HuH-7 (cell line): ENCODE data around the gene LRRC28.
A peak's percentile ranks its signal among the peaks of the same experiment; 100 is the strongest.

Source experiments
- DNase-seq: peaks from one replicate; pipeline ENCODE4 v3.0.0; 2011; ENCODE audit warnings: low spot score

Gene LRRC28

DNA sequence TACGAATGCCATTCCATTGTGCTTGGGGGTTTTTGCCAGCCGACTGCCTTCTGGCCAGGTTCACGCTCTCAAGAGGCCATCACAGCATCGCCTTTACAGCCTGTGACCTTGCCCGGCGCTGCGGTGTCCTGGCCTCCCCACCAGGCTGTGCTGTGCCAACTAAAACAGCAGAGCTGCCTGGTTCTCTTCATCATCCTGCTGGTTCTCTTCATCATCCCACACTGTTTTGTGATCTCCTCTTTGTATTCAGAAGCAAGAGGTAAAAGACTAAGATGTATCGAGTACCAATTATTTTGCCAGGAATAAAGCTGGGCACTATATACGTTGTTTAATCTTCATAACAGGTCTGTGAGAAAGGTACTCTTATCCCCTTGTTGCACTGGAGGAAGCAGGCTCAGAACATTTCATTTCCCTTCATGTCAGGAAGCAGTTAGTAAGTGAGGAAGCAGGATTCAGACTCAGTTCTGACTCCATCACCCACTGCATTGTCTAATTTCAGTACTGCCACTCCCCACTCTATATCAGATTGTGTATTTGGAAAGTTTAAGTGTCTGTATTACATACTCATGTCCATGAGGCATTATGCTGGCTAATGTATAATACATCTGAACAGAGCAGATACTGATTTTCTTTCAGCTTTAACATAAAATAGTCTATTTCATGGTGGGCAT, 92.7 kb downstream of the LRRC28 start:
- DNase-seq: peak; percentile 20

DNA sequence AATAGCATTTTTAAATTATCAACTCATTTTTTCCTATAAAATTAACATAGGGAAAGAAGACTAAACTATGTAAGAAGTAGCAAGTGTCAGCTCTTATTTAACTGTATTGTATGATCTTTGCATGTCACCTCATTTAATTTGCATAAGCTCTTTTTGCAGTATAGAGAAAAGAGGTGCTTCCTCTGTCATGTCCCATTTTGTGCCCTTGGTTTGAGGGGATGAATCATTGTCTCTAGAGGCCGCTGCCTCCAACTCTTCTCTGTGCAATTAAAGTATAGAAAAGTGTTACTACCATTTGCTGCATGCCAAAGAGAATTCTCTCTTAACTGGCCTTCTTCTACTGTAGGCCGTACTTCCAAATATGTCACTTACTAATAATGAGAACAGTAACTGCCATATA, 93.4 kb downstream of the LRRC28 start:
- DNase-seq: no peak

DNA sequence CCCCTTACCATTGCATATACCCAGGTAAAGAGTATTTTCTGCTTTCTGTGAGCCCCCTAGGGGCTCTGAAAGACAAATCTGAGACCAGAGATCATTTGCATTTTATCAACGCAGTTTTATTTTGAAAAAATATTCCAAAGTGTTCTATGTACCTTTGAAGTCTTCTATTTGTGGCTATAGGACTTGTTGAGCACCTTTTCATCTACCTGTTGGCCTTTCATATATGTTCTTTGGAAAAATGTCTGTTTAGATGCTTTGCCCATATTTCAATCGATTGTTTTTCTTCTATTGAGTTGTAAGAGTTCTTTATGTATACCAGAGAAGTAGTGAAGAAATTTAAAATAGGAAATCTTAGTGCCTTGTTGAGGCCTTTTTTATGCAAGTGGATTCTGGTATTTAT, 94.0 kb downstream of the LRRC28 start:
- DNase-seq: no peak

DNA sequence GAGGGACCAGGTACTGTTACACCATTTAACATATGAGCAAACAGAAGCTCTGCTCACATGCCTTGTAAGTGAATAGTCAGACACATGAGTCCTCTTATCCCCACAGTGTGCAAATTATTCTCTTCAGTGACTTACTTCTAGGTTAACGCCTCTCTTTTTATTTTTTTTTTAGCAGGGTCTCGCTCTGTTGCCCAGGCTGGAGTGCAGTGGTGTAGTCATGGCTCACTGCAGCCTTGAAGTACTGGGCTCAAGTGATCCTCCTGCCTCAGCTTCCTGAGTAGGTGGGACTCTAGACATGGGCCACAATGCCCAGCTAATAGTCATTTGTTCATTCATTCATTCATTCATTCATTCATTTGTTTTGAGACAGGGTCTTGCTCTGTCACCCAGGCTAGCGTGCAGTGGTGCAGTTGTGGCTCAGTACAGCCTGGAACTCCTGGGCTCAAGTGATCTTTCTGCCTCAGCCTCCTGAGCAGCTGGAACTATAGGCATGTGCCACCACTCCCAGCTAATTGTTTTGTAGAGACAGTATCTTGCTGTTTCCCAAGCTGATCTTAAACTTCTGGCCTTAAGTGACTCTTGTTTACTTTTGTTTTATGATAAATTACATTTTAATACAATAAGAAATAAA, 94.7 kb downstream of the LRRC28 start:
- DNase-seq: no peak

DNA sequence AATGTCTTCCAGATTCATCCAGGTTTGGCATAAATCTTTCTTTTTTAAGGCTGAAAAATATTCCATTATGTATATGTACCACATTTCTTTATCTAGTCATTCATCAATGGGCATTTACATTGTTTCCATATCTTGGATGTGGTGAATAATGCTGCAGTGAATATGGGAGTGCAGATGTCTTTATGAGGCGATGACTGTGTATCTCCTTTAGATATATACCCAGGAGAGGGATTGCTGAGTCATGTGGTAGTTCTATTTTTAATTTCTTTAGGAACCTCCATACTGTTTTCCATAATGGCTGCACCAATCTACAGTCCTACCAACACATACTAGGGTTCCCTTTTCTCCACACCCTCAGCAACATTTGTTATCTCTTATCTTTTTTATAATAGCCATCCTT, 96.3 kb downstream of the LRRC28 start:
- DNase-seq: no peak

DNA sequence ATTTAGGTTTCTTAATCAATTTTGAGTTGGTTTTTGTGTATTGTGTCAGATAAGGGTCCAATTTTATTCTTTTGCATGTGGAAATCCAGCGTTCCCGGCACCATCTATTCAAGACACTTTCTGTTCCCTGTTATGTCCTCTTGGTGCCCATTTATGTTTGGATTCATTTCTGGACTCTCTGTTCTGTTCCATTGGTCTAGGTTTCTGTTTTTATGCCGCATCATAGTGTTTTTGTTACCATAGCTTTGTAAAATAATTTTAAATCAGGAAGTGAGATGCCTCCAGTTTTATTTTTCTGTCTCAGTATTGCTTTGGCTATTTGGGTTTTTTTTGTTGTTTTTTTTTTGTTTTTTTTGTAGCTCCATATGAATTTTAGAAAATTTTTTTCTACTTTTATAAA, 97.1 kb downstream of the LRRC28 start:
- no peak for DNase-seq

DNA sequence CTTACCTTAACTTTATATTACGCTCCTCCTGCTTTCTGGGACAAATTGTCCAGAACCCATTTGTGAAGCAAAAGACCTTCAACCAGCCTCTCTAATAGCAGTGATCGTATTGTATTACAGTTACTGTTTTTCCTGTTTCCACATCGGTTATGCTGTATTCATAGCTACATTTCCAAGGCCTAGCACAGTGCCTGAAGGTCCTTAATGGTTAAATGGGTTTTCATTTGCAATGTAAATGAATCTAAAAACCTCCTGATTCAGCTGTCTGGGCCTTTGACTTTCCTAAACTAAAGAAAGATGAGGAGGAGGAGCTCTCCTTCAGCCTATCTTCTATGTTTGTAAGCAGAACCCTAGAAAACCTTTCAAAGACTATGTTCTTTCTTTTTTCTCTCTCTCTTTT, 99.1 kb downstream of the LRRC28 start:
- DNase-seq: no peak

DNA sequence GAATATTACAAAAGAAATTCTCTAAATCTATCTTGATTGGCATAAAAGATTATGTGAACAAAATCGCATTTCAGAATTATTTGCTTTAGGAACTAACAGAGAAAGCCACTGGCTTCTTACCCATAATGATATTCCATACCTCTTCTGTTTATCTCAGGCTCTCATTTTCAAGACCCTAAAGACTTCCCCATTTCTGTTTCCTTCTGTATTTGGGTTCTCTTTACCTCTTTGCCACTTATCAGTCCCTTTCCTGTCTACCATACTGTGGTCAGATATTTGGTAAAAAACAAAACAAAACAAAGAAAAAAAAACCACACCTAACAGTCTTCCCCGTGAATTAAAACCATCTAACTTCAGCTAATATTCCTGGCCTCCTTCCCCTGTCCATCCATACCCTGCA, 108.5 kb downstream of the LRRC28 start:
- DNase-seq: no peak

DNA sequence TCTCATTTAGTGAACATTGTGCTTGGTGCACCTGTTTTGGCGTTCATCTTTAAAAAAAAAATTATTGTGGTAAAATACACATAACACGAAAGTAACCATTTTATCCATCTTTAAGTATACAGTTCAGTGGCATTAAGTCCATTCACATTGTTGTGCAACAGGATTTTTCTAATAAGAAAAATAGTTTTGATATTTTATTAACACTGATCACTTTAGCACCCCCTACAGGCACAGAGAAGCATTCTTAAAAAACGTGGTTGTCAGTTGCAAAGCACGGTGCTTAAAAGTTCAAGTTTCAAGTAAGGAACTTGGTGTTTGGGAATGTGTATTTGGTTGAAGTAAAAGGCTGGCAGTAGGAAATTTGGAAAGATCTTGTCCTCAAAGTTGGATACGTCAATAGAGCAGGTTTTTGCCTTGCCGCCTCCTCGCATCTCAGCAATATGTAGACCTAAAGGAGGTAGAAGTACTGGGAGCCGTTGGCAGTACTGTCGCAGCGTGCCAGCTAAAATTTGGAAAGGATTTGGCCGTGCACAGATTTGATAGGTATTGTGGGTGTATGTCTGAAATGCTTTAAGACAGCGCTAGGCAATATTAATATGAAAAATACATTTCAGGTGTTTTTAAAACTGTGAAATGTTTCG, 110.4 kb downstream of the LRRC28 start:
- DNase-seq: no peak

DNA sequence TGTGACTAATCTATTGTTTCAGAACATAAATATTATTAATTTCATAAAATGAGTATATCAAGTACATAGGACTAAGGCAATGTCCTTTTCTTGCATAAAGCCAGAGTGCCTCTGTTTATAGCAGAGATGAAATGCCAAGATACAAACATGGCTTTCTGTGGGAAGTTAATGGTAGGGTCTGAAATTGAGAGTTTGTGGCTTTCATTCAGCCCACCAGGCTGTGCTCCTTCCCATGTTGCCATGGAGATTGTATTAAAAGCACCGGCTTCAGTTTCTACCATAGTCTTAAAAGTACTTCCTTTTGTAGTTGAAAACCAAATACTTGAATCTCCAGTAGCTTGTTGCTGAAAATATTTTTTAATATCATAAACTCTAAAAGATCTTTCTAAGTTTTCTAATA, 114.0 kb downstream of the LRRC28 start:
- DNase-seq: no peak

DNA sequence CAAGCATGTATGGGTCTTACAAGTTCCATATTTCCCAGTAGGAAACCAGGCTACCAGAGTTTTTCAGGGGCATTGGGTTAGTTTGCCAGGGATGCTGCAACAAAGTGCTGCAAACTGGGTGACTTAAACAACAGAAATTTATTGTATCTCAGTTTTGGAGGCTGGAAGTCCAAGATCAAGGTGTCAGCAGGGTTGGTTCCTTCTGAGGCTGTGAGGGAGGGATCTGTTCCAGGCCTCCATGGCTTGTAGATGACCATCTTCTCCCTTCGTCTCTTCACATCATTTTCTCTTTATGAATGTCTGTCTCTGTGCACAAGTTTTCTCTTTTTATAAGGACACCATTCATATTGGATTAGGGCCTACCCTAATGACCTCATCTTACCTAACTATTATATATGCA, 114.7 kb downstream of the LRRC28 start:
- no peak for DNase-seq

DNA sequence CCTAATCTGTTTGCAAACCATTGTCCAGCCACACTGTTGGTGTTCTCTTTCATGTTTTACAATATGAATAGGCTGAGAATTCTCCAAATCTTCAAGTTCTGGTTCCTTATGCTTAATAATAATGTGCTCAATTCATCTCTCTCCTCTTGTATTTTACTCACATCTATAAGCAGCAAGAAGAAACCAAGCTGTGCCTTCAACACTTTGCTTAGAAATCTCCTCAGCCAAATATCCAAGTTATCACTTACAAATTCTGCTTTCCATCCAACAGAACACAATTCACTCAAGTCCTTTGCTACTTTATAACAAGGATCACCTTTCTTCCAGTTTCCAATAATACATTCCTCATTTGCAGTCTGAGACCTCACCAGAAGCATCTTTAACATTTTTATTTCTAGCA, 117.5 kb downstream of the LRRC28 start:
- DNase-seq: no peak

DNA sequence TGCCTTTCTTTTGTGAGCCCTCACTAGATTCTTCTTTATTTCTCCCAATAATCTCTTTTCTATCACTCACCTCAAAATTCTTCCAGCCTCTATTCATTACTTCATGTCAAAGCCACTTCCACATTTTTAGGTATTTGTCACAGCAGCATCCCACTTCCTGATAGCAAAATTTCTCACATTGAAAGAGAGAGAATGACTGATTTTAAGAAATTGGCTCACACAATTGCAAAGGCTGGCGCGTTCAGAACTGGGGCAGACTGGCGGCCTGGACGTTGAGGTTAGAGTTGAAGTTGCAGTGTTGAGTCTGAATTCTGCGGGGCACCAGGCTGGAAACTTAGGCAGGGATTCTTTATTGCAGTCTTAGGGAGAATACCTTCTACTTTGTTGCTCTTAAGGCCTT, 117.9 kb downstream of the LRRC28 start:
- no peak for DNase-seq

DNA sequence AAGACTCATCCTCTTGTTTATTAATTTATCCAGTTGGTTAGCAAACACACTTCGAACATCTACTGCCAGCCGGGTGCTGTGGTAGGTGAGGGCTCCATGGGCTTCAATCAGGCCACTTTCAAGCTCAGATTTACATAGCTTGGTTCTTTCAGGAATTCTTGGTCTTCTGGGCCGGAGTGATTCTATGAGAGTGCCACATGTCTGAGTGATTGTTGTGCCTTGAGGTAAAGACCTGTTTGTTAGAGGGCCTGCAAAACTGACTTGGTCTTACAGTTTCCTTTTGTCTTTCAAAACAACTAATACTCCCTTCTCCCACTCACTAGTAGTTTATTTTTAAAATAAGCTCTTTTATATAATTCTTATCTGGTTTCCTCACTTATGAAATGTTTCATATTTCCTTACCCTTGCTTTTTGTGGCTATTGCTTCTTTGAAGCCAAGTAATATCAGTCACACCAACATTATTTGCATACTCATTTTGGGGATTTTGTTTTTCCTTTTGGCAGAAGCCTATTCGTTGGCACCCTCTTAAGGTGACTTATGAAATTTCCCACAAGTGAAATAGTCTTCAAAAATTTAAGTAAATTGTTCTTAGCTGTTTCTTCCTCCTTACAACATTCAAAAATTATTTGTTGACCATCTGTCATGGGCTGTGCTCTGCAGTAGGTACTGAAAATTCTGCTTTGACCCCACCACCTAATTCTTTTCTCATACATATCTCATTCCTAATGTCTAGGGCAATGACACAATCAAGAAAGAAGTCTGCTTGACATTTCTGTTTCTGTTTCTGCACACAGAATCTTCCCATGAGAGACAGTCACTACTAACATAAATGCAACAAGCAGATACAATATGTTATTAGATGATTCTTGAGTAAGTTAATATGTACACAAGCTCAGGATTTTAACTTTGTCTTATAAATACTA, 120.2 kb downstream of the LRRC28 start:
- no peak for DNase-seq

DNA sequence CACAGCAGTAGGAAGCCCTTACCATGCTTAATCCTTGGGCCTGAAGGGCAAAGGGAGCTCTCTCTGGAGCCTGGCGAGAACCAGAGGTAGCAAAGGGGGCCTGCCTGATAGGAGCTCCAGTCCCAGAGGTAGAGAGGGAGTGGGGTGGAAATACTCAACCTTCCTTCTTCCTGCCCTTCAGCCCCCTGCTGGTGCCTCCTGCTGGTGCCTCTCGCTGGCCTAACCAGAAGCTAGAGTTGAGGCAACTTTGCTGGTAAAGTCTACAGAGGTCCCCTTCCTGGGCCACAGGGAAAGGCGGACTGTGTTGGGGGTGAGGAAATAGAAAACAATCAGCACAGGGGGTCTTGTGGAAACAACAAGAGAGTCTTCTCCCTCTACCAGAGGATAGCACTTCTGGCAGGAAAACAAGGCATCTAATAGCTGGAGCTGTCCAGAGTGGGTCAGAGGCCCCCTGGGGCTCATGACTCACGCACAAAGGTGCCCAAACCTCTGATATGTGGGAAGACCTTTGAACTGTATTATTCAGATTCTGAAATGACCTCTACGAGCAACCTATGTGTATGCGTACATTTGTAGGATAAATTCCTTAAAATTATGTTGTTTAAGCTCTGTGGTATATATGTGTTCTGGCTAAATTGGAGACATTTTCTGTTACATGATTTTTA, 133.9 kb downstream of the LRRC28 start:
- DNase-seq: peak; percentile 52

DNA sequence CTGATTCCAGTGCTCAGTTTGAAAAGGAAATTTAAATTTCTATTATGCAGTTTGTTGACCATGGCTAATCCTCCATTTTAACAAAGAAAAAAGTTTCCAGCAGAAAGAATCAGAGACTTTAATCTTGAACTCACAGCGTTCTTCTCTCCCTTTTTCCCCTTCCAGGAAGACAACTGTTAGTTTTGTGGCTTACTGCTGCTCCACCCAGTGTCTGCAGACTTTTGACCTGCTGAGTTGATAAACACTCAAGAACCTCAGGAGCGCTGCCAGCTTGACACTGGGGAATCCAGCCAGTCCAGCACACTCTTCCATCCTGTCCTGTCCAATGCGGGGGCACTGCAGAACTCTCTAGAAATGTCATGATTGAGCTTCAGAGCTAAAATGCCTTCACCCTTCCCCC, 134.6 kb downstream of the LRRC28 start:
- peak; percentile 54 for DNase-seq

DNA sequence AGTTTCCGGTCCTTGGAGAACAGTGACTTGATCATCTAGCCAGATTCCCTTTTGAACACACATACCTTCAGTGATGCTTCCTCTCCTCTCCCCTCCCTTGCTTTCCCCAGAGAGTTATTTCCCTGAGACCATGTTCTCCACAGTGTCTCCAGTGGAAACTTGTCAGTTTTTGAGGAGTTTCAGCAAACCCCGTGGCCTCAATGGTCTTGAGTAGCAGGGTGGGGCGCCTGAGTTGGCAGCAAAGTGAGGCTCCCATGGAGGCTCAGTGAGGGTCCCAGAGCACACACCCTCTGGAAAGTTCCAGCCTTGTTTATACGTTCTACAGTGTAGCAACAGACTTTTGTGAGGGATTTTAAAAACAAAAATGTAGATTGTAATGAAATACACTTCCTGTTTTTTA, 135.1 kb downstream of the LRRC28 start:
- DNase-seq: no peak

DNA sequence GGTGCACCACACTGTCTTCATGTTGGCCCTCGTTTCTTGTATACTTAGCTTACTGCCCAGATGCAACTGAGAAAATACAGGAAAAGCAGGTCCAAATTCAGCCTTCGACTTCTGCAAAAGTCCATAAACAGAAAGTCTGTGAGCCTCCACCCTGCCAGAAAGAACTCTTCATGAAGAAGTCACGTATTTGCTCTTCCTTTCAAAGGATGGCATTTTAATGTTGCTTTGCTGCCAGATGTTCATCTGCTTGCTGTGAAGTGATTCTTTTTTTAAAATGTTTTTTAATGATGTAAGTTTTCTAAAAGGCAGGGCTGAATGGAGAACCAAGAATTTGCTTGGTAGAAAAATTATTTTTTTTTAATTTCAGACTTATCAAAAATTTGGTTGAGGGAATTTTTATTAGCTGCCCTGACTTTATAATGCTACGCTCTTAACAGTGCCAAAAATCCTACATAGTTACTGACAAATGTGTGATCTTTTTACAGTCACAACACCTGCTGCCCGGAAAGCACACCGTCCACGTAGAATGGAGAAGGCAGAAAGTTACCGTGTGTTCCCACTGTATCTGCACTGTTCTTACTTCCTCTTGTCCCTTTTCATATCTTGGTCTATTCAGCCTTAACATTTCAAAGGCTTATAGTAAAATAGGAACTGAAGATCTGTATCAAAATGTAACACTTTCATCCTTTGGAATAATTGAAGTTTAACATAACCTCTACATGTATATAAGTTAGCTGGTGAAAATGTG, 136.3 kb downstream of the LRRC28 start:
- DNase-seq: no peak

DNA sequence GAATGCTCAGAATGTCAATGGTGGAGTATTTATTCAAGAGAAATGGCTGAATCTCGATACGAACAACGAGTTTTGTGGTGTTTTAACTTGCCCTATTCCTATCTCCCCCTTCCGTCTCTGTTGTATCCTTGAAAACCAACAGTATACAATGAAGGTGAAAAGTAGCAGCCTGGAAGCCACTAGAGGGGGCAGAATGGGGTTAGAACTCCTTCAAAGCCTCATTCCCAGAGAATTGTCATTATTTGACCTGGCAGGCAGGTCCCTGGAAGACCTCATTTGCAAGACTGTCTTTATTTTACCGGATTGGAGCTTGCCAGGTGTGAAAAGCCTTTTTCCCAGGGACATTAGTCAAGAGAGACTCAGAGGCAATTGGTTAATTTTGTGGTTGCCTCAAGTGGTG, 139.4 kb downstream of the LRRC28 start:
- DNase-seq: no peak

DNA sequence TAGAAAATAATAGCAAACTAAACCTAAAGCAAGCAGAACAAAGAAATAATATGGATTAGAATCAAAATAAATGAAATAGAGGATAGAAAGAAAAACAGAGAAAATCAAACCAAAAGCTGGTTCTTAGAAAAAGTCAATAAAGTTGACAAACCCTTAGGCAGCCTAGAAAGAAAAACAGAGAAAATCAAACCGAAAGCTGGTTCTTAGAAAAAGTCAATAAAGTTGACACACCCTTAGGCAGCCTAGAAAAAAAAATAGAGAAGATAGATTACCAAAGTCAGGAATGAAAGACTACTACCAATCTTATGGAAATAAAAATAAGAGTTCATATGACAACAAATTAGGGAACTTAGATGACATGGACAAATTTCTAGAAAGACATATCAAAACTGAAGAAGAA, 142.4 kb downstream of the LRRC28 start:
- no peak for DNase-seq

DNA sequence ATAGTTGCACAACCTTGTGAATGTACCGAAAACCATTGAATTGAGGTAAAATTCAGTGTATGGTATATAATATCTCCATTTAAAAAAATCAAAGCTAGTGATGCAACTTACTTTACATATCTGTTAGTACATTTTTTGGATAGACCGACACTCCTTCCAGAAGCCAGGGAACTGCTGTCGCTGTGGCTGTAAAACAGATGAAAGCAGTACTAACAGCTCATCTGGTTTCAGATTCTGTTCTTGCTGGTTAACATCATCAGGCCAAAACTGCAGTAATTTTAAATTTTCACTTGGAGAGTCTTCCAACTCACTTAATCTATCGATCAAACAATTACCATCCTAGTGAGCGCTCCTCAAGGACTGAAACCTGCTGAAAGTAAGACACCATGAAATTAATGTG, 145.1 kb downstream of the LRRC28 start:
- no peak for DNase-seq
